Fibroblast of gingiva (primary cell): ENCODE results near the gene OGFOD3.
"Not testable (repeated sequence)": the region's sequence is repeated elsewhere in the genome, so short reads cannot be mapped to it uniquely, and the experiment has no call there.

Experiments
- DNase-seq: peaks from one replicate; pipeline ENCODE4 v3.0.0-alpha.2; 2011; ENCODE audit warnings: low read depth

Gene OGFOD3

DNA sequence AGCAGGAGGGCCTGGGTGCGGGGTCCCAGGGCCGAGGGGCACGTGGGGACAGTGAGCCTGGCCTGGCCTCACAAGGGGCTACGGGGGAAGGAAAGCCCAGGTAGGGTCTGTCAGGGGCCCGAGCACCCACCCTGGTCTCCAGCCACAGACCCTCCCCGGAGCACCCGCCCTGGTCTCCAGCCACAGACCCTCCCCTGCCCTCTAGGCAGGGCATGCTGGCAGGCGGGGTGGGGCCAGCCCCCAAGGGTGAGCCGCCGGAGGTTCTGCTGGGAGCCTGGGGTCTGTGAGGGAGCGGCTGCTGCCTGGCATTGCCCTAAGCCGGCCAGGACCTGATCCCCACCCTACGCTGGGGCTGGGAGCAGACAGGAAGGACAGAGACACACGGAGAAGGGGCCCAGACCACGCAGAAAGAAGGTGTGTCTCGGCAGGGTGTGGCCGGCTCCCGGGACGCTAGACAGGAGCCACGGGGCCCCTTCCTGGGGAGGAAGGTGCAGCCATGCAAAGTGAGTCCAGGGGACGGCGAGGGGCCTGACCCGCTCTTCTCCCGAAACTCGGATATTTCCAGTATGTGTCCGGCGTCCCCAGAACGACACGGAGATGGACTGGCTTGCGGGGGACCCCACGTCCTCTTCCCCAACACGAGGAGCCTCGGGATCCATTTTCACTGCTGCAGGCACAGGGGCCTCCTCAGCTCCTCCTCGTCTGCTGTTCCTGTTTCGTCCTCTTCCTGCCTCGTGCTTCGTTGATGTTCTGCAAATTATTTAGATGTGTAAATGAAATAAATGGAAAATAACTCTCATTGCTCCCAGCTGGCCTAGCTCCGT is 31.3 kb downstream of the OGFOD3 start:
- no peak for DNase-seq

DNA sequence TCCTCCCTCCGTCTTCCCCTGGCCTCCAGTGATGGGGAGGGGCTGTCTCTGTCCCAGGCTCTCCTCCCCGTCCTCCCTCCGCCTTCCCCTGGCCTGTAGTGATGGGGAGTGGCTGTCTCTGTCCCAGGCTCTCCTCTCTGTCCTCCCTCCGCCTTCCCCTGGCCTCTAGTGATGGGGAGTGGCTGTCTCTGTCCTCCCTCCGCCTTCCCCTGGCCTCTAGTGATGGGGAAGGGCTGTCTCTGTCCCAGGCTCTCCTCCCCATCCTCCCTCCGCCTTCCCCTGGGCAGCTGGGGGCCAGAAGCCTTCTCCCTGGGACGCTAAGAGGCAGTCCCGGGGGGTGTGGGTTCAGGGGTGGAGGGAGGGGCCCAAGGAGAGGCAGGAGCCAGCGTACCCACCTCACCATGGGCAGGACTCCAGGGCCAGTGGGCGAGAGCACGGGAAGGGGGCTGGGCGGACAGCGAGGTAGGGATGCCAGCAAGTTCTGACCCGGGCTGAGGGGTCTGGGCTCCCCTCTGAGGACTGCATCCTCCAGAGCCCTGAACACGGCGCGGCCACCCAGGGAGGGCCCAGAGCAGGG is 32.0 kb downstream of the OGFOD3 start:
- DNase-seq: no peak

DNA sequence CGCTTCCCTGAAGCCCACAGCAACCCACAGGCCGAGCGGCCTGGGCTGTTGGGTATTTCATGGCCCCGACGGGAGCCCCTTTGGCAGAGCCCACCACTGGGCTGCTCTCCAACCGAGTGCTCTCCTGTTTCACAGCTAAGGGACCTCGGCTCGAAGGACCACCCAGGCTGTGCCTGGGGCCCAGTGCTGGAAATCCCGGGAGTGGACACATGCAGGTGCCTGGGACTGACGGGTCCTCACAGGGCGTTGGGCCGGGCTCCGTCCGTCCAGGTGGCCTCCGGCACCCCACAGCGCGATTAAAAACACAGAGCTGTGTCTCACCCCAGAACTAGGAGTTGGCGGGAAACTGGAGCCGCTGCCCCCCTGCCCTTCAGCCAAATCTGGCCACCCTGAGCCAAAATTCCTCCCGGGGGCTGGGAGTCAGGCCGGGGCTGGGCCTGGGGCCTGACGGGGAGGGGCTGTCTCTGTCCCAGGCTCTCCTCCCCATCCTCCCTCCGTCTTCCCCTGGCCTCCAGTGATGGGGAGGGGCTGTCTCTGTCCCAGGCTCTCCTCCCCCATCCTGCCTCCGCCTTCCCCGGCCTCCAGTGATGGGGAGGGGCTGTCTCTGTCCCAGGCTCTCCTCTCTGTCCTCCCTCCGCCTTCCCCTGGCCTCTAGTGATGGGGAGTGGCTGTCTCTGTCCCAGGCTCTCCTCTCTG is 32.7 kb downstream of the OGFOD3 start:
- no peak for DNase-seq

DNA sequence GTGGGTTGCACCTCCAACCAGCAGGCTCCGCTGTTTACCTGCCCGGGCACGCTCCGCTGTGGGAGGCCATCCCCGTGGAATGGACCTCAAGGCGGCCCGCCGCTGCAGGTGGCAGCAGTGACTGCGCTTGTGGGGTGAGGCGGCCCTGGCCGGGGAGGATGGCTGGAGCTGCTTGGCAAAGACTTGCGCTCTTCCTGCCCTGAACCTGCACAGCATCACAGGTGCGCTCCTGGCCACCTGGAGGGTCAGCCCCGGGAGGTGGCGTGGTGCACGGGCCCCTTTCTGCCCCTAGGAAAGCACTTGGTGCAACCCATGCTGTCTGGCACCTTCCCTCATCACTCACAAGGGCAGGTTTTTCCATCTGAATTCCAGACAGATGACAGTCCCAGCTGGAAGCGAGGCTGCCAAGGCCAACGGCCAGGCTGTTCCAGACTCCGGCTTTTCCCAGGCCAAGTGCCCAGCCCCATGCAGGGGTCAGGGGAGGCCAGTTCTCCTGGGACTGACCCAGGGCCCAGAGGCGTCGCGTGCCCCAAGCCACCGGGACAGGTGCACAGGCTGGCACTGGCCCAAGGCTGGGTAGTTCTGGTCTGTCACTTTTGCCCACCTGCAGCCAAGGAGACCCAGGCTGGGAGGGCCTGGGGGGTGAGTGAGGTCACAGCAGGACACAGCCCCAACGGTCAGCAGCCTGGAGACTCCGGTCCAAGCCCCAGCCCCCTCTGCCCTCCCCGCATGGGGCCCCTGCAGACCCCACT is 33.5 kb downstream of the OGFOD3 start:
- DNase-seq: peak; percentile 33

DNA sequence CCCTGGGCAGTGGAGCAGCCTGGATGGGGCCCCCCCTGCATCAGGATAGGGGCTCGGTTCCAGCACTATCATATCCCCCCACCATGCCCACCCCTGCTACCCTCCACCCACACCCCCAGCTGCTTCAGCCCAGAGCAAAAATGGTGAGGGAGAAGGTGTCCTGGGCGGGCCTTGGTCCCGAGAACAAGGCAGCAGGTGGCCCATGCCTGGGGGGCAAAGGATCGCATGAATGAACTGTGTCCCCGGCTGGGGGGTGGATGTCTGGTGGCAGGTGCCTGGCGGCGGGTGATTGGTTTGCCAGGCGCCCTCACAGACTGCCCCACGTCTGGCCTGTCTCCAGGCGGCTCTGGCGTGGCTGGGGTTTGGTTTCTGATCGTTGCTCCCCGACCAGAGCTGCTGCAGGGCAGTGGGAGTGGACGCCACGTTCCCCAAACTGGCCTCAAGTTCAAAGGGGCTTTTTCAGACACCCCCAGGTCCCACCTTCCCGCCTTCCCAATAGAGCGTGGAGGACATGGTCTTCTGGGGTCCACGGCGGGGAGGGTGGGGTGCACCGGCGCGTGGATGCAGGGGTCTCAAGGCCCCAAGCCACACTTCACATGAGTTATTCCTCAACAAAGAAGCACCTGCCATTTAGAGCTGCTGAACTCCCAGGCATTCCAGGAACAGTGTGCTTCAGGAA is 34.2 kb downstream of the OGFOD3 start:
- DNase-seq: no peak

DNA sequence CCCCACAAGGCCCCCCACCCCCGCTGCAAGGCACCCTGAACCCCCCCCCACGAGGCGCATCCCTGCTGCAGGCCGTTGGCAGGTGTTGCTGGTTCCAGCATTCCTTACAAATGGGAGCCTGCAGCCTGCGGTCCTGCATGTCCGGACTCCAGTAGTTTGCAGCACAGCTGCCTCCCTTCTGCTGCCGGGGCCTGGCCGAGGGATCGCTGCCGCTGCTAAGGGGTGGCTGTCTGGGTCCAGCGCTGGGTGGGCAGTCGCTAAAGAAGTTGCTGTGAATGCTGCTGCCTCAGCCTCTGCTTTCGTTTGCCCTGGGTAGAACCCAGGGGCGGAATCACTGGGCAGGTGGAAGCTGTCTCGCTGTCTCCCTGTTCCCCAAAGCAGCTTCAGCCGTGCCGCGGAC is 35.0 kb downstream of the OGFOD3 start:
- DNase-seq: no peak

DNA sequence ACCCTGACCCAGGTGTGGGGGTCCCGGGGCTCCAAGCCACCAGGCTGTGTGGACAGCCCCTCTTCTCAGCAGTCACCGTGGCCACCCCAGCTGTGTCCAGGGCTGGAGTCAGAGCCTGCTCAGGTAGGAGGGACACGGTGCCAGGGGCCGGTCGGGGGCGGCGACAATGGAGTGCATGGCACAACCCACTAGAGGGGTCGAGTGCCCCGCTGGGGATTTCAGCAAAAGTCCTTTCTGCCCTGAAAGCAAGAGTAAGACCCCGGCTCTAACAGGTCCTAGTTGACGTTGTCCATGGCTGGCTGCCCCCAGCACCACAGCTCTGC is 35.5 kb downstream of the OGFOD3 start:
- no peak for DNase-seq

DNA sequence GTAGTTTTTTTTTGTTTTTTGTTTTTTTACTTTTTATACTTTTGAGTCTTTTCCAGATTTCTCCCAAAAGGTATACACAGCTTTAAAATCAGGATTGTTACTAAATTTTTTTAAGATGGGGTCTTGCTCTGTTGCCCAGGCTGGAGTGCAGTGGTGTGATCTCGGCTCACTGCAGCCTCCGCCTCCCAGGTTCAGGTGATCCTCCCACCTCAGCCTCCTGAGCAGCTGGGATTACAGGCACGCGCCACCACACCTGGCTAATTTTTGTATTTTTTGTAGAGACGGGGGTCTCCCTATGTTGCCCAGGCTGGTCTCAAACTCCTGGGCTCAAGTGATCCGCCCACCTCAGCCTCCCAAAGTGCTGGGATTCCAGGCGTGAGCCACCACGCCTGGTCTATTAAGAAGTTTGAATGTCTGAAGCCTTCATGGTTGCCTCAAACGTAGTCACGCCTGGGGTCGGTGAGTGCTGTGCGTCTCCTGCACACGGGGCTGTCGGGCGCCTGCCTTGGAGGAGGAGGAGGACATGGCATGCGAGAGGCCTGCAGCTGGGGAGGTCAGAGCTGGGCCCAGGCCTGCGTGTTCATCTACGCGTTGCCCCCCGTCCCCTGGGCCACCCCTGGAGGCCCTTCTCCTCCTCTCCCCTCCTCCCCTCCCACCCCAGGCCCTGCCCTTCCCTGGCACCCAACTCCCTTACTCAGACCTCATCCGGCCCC is 36.0 kb downstream of the OGFOD3 start:
- not testable (repeated sequence) for DNase-seq

DNA sequence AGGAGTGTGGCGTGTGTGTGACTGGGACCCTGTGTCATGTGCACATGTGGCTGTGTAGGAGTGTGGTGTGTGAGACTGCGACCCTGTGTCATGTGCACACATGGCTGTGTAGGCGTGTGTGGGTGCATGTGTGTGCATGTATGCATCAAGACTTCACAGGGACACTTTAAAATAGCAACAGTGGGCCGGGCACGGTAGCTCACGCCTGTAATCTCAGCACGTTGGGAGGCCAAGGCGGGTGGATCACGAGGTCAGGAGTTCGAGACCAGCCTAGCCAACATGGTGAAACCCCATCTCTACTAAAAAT is 36.7 kb downstream of the OGFOD3 start:
- DNase-seq: not testable (repeated sequence)

DNA sequence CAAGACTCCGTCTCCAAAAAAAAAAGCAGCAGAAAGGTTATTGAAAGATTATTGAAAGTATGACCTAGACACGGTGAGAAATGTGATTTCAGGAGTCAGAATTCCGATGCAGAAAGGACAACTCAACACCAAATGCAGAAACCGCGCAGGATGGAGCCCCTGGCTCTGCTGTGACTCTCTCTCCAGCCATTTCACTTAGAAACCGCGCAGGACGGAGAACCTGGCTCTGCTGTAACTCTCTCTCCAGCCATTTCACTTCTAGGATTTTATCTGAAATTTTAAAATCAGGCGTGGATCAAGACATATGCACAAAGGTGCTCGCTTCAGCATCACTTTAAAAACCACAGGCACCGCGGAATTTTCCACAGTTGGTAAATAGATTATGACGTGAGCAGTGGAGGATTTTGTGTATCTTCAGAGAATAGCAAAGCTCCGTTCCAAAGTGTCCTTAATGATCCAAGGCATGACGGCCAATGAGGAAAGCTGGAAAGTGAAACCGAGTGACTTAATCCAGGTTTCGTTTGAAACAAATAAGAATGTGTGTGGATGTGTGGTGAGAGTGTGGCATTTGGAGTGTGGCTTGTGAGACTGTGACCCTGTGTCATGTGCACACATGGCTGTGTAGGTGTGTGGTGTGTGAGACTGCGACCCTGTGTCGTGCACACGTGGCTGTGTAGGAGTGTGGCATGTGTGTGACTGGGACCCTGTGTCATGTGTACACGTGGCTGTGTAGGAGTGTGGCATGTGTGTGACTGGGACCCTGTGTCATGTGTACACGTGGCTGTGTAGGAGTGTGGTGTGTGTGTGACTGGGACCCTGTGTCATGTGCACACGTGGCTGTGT is 37.3 kb downstream of the OGFOD3 start:
- DNase-seq: peak; percentile 61

DNA sequence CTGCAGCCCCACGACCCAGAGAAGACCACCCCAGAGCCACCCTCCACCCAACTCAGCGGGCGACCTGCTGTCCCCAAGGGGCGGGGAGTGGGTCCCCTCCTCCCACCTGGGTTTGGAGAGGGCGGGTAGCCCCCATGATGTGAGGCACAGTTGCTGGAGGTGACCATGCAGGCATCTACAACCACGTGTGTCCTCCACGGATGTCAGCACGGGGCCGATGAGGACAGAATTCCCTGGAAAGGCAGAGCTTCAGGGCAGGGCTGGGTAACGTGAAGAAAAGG is 39.7 kb downstream of the OGFOD3 start:
- no peak for DNase-seq

DNA sequence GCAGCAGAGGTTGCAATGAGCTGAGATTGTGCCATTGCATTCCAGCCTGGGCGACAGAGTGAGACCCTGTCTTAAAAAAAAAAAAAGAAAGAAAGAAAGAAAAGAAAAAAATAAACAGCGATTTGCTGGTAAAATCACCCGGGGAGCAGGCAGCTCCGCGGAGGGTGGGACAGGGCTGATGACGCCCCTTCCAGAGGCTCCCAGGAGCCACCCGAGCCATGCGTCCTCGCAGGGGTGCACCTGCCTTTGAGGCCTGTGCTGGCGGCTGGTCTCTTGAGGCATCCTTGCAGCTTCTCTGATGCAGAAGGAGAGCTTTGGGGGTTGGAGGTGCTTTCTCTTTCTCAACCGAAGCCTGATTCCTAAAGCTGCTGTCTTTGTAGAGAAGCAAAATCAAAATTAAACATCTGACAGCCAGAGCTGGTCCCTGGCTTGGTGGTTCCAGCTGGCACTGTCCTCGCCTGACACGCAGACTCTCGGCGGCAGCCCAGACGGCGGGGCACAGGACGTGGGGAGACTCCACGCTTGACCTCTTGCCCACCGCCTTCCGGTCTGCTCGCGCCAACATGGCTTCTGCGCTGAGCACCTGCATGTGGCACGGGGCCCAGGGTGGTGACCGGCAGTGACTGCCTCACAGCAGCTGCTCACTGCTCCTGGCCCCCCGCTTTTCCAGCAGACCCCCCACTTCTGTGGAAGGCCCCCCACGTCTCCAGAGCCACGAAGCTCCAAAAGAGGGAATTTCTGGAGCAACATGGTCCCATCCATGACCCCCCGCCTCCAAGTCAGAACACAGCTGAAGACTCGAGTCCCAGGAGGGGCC is 40.3 kb downstream of the OGFOD3 start:
- no peak for DNase-seq

DNA sequence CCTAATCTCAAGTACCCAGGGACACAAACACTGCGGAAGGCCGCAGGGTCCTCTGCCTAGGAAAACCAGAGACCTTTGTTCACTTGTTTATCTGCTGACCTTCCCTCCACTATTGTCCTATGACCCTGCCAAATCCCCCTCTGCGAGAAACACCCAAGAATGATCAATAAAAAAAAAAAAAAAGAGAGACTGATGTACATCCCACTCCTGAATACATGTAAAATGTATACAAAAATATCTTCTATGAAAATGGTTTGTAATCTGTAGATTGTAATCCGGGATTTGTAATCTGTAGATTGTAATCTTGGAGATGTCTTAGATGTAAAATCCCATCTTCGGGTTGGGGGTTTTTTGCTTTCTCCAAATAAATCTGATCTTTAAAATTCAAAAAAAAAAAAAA is 41.1 kb downstream of the OGFOD3 start:
- DNase-seq: not testable (repeated sequence)

DNA sequence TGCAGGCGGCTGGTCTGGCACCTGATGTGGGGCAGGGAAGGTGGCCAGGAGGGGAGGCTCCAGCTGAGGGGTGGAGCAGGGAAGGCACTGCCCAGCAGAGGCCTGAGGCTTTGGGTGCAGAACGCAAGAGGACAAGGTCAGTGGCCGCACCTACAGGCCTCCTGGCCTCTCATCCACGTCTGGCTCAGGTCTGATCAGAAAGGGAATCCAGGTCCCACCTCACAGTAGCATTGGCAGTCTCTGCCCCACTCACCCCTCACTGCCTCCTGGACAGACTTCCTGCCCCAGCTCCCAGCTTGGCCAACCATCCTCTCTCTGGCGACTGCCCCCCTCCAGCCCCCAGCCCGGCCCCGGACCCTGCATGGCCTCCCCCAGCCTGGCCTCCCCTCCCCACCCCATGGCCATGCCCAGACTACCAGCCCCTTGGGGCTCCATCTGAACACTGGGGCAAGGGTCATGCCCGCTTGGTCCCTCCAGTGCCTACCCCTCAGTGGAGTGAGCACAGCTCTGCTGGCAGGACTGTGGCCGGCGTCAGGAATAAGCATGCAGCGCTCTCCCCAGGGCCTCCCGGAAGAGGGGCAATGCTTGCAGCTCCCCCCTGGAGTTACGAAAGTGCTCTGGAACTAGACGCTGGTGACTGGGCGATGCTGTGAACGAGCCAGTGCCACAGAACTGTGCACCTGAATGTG is 42.2 kb downstream of the OGFOD3 start:
- no peak for DNase-seq

DNA sequence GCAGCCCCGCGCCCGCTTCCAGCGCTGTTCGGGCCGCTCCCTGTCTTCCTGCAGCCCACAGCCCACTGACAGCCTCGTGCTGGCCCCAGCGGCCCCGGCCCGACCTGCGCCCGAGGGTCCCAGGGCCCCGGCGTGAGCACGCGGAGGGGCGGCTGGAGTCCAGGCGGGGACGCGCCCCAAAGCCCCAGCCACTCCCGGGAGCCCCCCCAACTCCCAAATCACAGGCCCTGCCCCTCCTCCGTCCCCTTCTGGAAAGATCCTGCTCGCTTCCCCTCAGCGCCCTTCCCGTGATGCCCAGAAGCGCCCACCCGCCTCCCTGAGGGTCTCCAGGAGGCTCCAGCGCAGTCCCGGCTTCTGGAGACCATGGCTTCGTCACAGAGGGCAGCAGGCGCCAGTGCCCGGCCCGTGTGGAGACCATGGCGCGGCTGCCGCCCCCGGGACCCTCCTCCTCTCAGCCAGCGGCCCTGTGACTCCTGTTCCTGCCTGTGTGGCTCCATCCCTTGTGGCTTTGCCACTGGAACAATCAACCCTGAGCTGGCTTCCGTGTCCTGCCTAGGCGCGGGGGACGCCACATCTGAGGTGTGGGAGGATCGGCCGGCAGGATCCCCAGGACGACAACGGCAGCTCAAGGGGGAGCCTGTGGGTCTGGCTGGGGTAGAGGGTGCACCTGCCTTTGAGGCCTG is 42.9 kb downstream of the OGFOD3 start:
- no peak for DNase-seq

DNA sequence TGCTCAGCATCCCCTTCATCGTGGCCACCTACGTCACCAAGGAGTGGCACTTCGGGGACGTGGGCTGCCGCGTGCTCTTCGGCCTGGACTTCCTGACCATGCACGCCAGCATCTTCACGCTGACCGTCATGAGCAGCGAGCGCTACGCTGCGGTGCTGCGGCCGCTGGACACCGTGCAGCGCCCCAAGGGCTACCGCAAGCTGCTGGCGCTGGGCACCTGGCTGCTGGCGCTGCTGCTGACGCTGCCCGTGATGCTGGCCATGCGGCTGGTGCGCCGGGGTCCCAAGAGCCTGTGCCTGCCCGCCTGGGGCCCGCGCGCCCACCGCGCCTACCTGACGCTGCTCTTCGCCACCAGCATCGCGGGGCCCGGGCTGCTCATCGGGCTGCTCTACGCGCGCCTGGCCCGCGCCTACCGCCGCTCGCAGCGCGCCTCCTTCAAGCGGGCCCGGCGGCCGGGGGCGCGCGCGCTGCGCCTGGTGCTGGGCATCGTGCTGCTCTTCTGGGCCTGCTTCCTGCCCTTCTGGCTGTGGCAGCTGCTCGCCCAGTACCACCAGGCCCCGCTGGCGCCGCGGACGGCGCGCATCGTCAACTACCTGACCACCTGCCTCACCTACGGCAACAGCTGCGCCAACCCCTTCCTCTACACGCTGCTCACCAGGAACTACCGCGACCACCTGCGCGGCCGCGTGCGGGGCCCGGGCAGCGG is 43.6 kb downstream of the OGFOD3 start:
- DNase-seq: no peak

DNA sequence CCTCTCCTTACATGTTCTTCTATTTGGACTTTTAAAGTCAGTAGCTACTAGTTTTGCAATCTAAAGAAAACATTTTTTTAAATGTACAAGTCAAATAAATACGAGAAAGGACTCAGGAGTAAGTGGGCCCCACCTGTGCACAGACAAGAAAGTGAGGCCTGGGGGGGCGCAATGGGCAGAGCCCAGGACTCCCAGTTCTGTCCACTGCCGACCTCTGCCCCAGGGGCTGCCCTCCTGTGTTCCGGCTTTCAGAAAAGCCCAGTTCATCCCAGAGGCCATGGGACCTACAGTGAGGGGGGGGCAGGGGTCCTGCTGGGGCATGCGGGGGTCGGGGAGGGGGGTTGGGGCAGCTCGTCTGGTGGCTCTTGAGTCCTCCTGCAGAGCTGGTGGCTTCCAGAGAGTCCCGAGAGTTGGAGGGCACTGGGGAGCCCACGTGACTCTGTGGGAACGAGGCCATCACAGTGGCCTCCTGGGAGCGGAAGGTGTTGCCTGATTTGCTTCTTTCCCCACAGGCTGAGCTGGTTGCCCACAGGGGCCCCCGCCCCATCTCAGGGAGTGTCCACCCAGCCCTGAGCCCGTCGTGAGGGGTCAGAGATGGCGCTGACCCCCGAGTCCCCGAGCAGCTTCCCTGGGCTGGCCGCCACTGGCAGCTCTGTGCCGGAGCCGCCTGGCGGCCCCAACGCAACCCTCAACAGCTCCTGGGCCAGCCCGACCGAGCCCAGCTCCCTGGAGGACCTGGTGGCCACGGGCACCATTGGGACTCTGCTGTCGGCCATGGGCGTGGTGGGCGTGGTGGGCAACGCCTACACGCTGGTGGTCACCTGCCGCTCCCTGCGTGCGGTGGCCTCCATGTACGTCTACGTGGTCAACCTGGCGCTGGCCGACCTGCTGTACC is 44.4 kb downstream of the OGFOD3 start:
- DNase-seq: no peak
